Right lobe of liver (tissue), 6 donors: ENCODE measurements around the gene NSG1. TPM values are rescaled to one million over a fixed set of nuclear protein-coding genes. Genes with fewer than 3 reads are reported as not detected.

ENCODE experiments used
- ATAC-seq, 4 donors: fragments of 200-7000 bp; cut with Tn5 transposase; one replicate each; pipeline ENCODE4 v1.9.1; 2020; ENCODE audit warnings: mild to moderate bottlenecking in 4 of 4, moderate library complexity in 4 of 4
- DNase-seq, 3 donors: peaks; one replicate each; pipeline ENCODE4 v3.0.0-alpha.2; 2020
- H3K27ac ChIP-seq, 3 donors: fragments of 200-600 bp; one replicate each; pipeline ENCODE4 v1.8.0; 2022
- H3K27me3 ChIP-seq, 2 donors: fragments of 200-600 bp; one replicate each; pipeline ENCODE4 v1.8.0; 2022
- H3K36me3 ChIP-seq, 4 donors: fragments of 200-600 bp; sonication (generic) in 1 of 4; one replicate each; pipeline versions ENCODE4 v1.5.1 to v1.8.0; 2017 to 2022; ENCODE audit warnings: control low read depth in 1 of 4
- H3K4me1 ChIP-seq, 4 donors: fragments of 200-600 bp; sonication (generic) in 1 of 4; one replicate each; pipeline versions ENCODE4 v1.5.1 to v1.8.0; 2017 to 2022; ENCODE audit warnings: control low read depth in 1 of 4
- H3K4me3 ChIP-seq, 3 donors: fragments of 200-600 bp; one replicate each; pipeline ENCODE4 v1.8.0; 2022
- H3K9me3 ChIP-seq, 4 donors: fragments of 200-600 bp; sonication (generic) in 1 of 4; one replicate each; pipeline versions ENCODE4 v1.5.1 to v1.8.0; 2017 to 2022; ENCODE audit warnings: control low read depth in 1 of 4
- CTCF ChIP-seq, 4 donors: fragments of 200-600 bp in 3 of 4; fragments of 450-650 bp in 1 of 4; IDR thresholded peaks; one replicate each; pipeline versions ENCODE4 v1.5.1 to v1.8.0; 2016 to 2022; ENCODE audit warnings: antibody characterized with exemption in 4 of 4, mild to moderate bottlenecking in 2 of 4
- POLR2A ChIP-seq: fragments of 450-650 bp; IDR thresholded peaks from one replicate; pipeline ENCODE4 v1.6.1; 2017; ENCODE audit warnings: antibody characterized with exemption, mild to moderate bottlenecking
- WGBS: methylation state at CpG from one replicate; pipeline ENCODE4 v1.1.6; 2018; ENCODE audit warnings: low coverage, low lambda C conversion rate; ENCODE audit not compliant: insufficient coverage; ENCODE audit errors: missing lambda C conversion rate; 5-methylcytosine and 5-hydroxymethylcytosine counted together
- intact Hi-C, 2 donors: fragments of 100-400 bp; cut with DNase I; formaldehyde crosslinking; loops; one replicate each; pipeline versions ENCODE4 v1.11.2 to v1.14.1; 2022
- total RNA-seq, 6 experiments: library from RNA; depleted of rRNA in 2 of 6; stranded (reverse); fragments of >200 nt in 2 of 6; fragmentation: NEBNext Ultra II Directional in 3 of 6; extraction: Animal tissue kit (Norgen Biotek cat#: 25700) in 3 of 6; gene quantifications; one replicate each; pipeline versions ENCODE4 v1.1.0 to v1.2.4, GENCODE V29; 2016 to 2023
- donor health status: DM: no; HTN: yes; CAD: no.
- donor health status: DM: no; HTN: no; CAD: no.
- donor health status: DM: no; HTN: no; CAD: no.
- donor health status: DM: no; HTN: yes; CAD: no.
- donor health status: DM: no; HTN: yes; CAD: no.

The NSG1 gene
- total RNA-seq, 6 experiments from 2014 or later, result 0.22 to 0.29 TPM; not detected in 4

- H3K9me3 ChIP-seq, result no peaks in the 10 kb centered on the region
- no peak for TF ChIP-seq CTCF (IDR thresholded peaks at IDR 0.05)
- no peak for TF ChIP-seq POLR2A
- no peaks in the 10 kb centered on the region for H3K27me3 ChIP-seq
- no peak overlapping the region for H3K27ac ChIP-seq
- H3K36me3 ChIP-seq, result no peaks in the 10 kb centered on the region
- no peak overlapping the region for H3K4me3 ChIP-seq
- H3K4me1 ChIP-seq, result no peaks in the 10 kb centered on the region
- DNase-seq, result peak in 1 of 3 donors; percentile 42
- no peak for ATAC-seq
- intact Hi-C loops, result no loop called here
- 69% methylated on average over 20 of the region's 23 CpGs for WGBS
Measured at GRCh38 chr4:4377732-4378460, 9.0 kb upstream of the NSG1 start.

GRCh38 chr4:4379540-4380087 lies 7.3 kb upstream of the NSG1 start:
- Histone ChIP-seq H3K4me3 (no peak overlapping the region), H3K36me3 (no peaks in the 10 kb centered on the region), H3K27ac (no peak overlapping the region), H3K4me1 (no peaks in the 10 kb centered on the region), H3K9me3 (no peaks in the 10 kb centered on the region), H3K27me3 (no peaks in the 10 kb centered on the region)
- no peak for ATAC-seq
- DNase-seq, result peak in 1 of 3 donors; percentile 35
- WGBS, result 41% methylated on average over 4 of the region's 6 CpGs
- intact Hi-C loops, result no loop called here
- TF ChIP-seq CTCF (IDR thresholded peaks at IDR 0.05) (no peak), POLR2A (no peak)

DNA sequence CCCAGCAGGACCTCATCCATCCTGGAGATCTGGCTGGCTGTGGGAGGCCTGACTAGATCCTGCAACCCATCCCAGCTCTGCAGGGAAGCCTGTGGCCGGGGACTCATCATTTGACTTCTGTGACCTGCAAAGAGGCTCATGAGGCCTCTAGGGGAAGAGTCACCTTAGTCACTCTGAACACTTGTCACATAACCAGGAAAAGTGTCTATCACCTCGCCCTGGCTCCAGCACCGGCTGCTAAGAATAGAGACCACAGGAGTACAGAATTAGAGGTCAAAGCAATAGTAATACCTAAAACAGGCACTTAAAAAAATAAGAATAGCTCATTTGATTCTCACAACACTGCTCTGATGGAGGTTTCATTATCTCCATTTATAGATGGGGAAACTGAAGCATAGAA lies 3.8 kb upstream of the NSG1 start:
- intact Hi-C loops, result no loop called here
- H3K36me3 ChIP-seq, result no peaks in the 10 kb centered on the region
- H3K4me3 ChIP-seq, result no peak overlapping the region
- H3K9me3 ChIP-seq, result no peaks in the 10 kb centered on the region
- WGBS, result 32% methylated on average over 2 of the region's 3 CpGs
- ATAC-seq (no peak), DNase-seq (peak in 1 of 3 donors; percentile 18)
- TF ChIP-seq CTCF (IDR thresholded peaks at IDR 0.05) (no peak), POLR2A (no peak)
- no peak overlapping the region for H3K27ac ChIP-seq
- H3K27me3 ChIP-seq, result peaks cover 0 to 25% of the 10 kb centered on the region in 2 donors
- peaks cover 0 to 15% (median 0%) of the 10 kb centered on the region in 4 donors for H3K4me1 ChIP-seq

GRCh38 chr4:4384837-4385236 lies 2.1 kb upstream of the NSG1 start:
- no peak for ATAC-seq
- H3K27ac ChIP-seq, result no peak overlapping the region
- intact Hi-C loops, result no loop called here
- TF ChIP-seq CTCF (IDR thresholded peaks at IDR 0.05), result peak in 1 of 4 donors; percentile 9
- no peak for TF ChIP-seq POLR2A
- no peaks in the 10 kb centered on the region for H3K9me3 ChIP-seq
- peaks cover 0 to 25% of the 10 kb centered on the region in 2 donors for H3K27me3 ChIP-seq
- H3K4me1 ChIP-seq, result peaks cover 0 to 15% (median 0%) of the 10 kb centered on the region in 4 donors
- whole genome bisulfite sequencing, result 35% methylated on average over 5 of the region's 5 CpGs
- H3K4me3 ChIP-seq, result no peak overlapping the region
- H3K36me3 ChIP-seq, result no peaks in the 10 kb centered on the region
- DNase-seq, result peak in 1 of 3 donors; percentile 30
